Neural crest cell (in vitro differentiated cells): ENCODE results near the gene RETREG1. TPM values are rescaled to one million over a fixed set of nuclear protein-coding genes. Genes with fewer than 3 reads are reported as not detected.

Experiments used
- DNase-seq: peaks from one replicate; pipeline ENCODE4 v3.0.0; 2021; ENCODE audit warnings: low read depth, mixed read lengths, low spot score
- H3K27ac Mint-ChIP-seq: one replicate; pipeline ENCODE4 v1.8.0; 2021; ENCODE audit warnings: mild to moderate bottlenecking, mixed read lengths; ENCODE audit not compliant: unreplicated experiment
- H3K27me3 Mint-ChIP-seq: 2 replicates; pipeline ENCODE4 v1.8.0; 2021; ENCODE audit warnings: low read depth, mild to moderate bottlenecking, mixed read lengths
- H3K36me3 Mint-ChIP-seq: 2 replicates; pipeline ENCODE4 v1.8.0; 2021; ENCODE audit warnings: low read depth, mild to moderate bottlenecking, mixed read lengths
- H3K4me1 Mint-ChIP-seq: 2 replicates; pipeline ENCODE4 v1.8.0; 2021; ENCODE audit warnings: mixed read lengths
- H3K4me3 Mint-ChIP-seq: one replicate; pipeline ENCODE4 v1.8.0; 2021; ENCODE audit warnings: mild to moderate bottlenecking, mixed read lengths
- H3K9me3 Mint-ChIP-seq: 2 replicates; pipeline ENCODE4 v1.8.0; 2021; ENCODE audit warnings: mixed read lengths
- CTCF ChIP-seq: fragments of 200-600 bp; sonication (generic); conservative IDR thresholded peaks from 2 replicates; pipeline ENCODE4 v1.5.0; 2021; ENCODE audit warnings: antibody characterized with exemption, mild to moderate bottlenecking
- total RNA-seq: library from RNA; stranded (reverse); gene quantifications from 2 replicates; pipeline ENCODE4 v1.2.1, GENCODE V29; 2021

RETREG1 gene
- total RNA-seq, 1 donor from 2014 or later: 6.2 TPM

GRCh38 chr5:16580382-16580781 lies 36.4 kb downstream of the RETREG1 start:
- Mint-ChIP-seq H3K27me3 (no peaks in the 10 kb centered on the region), H3K9me3 (no peaks in the 10 kb centered on the region), H3K4me3 (no peak overlapping the region), H3K36me3 (no peaks in the 10 kb centered on the region), H3K4me1 (no peaks in the 10 kb centered on the region), H3K27ac (no peak overlapping the region)
- TF ChIP-seq CTCF: no peak
- no peak for DNase-seq

GRCh38 chr5:16579142-16579847 lies 37.5 kb downstream of the RETREG1 start:
- no peak overlapping the region for H3K4me3 Mint-ChIP-seq
- no peak overlapping the region for H3K27ac Mint-ChIP-seq
- DNase-seq: no peak
- peaks cover 5% of the 10 kb centered on the region for H3K4me1 Mint-ChIP-seq
- no peaks in the 10 kb centered on the region for H3K36me3 Mint-ChIP-seq
- no peak for TF ChIP-seq CTCF
- H3K9me3 Mint-ChIP-seq: no peaks in the 10 kb centered on the region
- H3K27me3 Mint-ChIP-seq: no peaks in the 10 kb centered on the region

GRCh38 chr5:16578474-16578883 lies 38.3 kb downstream of the RETREG1 start:
- no peaks in the 10 kb centered on the region for H3K9me3 Mint-ChIP-seq
- no peak for DNase-seq
- H3K27ac Mint-ChIP-seq: no peak overlapping the region
- H3K4me3 Mint-ChIP-seq: no peak overlapping the region
- no peak for TF ChIP-seq CTCF
- H3K36me3 Mint-ChIP-seq: no peaks in the 10 kb centered on the region
- H3K4me1 Mint-ChIP-seq: peaks cover 5% of the 10 kb centered on the region
- H3K27me3 Mint-ChIP-seq: no peaks in the 10 kb centered on the region

GRCh38 chr5:16577677-16578076 lies 39.1 kb downstream of the RETREG1 start:
- H3K4me1 Mint-ChIP-seq: peaks cover 5% of the 10 kb centered on the region
- no peak overlapping the region for H3K27ac Mint-ChIP-seq
- no peaks in the 10 kb centered on the region for H3K36me3 Mint-ChIP-seq
- H3K27me3 Mint-ChIP-seq: no peaks in the 10 kb centered on the region
- DNase-seq: no peak
- TF ChIP-seq CTCF: no peak
- no peak overlapping the region for H3K4me3 Mint-ChIP-seq
- no peaks in the 10 kb centered on the region for H3K9me3 Mint-ChIP-seq

- no peaks in the 10 kb centered on the region for H3K36me3 Mint-ChIP-seq
- H3K4me1 Mint-ChIP-seq: peaks cover 5% of the 10 kb centered on the region
- no peaks in the 10 kb centered on the region for H3K9me3 Mint-ChIP-seq
- no peak for TF ChIP-seq CTCF
- no peak overlapping the region for H3K27ac Mint-ChIP-seq
- no peak for DNase-seq
- H3K4me3 Mint-ChIP-seq: no peak overlapping the region
- H3K27me3 Mint-ChIP-seq: no peaks in the 10 kb centered on the region
Measured at GRCh38 chr5:16574789-16575721, 41.7 kb downstream of the RETREG1 start.
